ENCODE results near the gene FANK1. TPM values are rescaled to one million over a fixed set of nuclear protein-coding genes. Genes with fewer than 3 reads are reported as not detected.
"Not testable (repeated sequence)": the region's sequence is repeated elsewhere in the genome, so short reads cannot be mapped to it uniquely, and the experiment has no call there.

The FANK1 gene
- polyA plus RNA-seq, 3 donors: 0.20 TPM; not detected in 2

DNA sequence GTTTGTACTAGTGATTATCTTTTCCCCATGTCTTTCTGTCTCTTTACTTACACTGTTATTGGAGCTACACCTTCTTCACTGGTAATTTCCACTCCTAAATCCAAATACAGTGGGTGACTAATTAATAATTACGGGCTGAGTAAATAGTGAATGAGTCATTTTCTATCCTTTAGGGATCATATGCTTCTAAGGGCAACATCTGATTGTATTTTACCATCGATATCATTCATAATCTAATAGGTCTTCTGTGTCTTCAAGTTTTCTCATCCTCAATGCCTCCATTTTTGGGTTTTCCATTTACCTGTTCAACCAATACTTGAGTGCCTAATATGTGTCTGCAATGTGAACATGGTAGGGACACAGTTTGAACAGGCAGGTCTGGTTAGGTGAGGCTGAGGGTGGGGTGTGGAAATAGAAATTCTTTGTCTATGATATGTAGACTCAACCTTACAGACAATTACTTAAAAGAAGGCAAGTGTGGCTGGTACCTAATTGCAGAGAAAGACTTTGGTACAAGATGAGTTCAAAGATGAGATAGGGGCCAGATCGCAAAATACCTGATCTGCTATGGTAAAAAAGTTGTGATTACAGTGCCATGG, 9.4 kb upstream of the FANK1 start:
- Mint-ChIP-seq H3K4me1 (peaks cover 2% of the 10 kb centered on the region), H3K9me3 (no peaks in the 10 kb centered on the region), H3K36me3 (peaks cover 1 to 2% of the 10 kb centered on the region in 2 donors), H3K27me3 (ENCODE audit: low read depth in 3 of 3) (no peaks in the 10 kb centered on the region), H3K27ac (no peak overlapping the region), H3K4me3 (no peak overlapping the region)
- Histone ChIP-seq H2AFZ (ENCODE audit: insufficient read depth, low read depth, low read length, poor library complexity, severe bottlenecking) (no peak overlapping the region), H3K4me2 (replicated peaks; ENCODE audit: extremely low read depth, low read length, poor library complexity, severe bottlenecking) (no peak overlapping the region), H3K27me3 (ENCODE audit: control insufficient read depth in 2 of 2, insufficient read depth in 2 of 2, low read length in 2 of 2) (no peaks in the 10 kb centered on the region), H3K27ac (ENCODE audit: low read depth in 1 of 2, low read length in 2 of 2) (no peak overlapping the region), H3K4me1 (ENCODE audit: control insufficient read depth in 1 of 2, insufficient read depth in 2 of 2, low read length in 2 of 2) (no peaks in the 10 kb centered on the region), H3K79me2 (ENCODE audit: insufficient read depth, low read length) (no peaks in the 10 kb centered on the region), H3K36me3 (replicated peaks in 1 of 2; ENCODE audit: control insufficient read depth in 1 of 2, insufficient read depth in 2 of 2, low read length in 2 of 2) (peaks cover 0 to 13% of the 10 kb centered on the region in 2 donors), H4K20me1 (ENCODE audit: insufficient read depth, low read length) (peaks cover 5% of the 10 kb centered on the region), H3K9ac (ENCODE audit: insufficient read depth, low read length, poor library complexity, severe bottlenecking) (no peak overlapping the region), H3K9me3 (replicated peaks in 1 of 2; ENCODE audit: control insufficient read depth in 1 of 2, insufficient read depth in 1 of 2, low read length in 2 of 2) (no peaks in the 10 kb centered on the region), H3K4me3 (replicated peaks in 1 of 3; ENCODE audit: low read depth in 2 of 3, low read length in 3 of 3) (no peak overlapping the region)
- TF ChIP-seq, protein P1, sequence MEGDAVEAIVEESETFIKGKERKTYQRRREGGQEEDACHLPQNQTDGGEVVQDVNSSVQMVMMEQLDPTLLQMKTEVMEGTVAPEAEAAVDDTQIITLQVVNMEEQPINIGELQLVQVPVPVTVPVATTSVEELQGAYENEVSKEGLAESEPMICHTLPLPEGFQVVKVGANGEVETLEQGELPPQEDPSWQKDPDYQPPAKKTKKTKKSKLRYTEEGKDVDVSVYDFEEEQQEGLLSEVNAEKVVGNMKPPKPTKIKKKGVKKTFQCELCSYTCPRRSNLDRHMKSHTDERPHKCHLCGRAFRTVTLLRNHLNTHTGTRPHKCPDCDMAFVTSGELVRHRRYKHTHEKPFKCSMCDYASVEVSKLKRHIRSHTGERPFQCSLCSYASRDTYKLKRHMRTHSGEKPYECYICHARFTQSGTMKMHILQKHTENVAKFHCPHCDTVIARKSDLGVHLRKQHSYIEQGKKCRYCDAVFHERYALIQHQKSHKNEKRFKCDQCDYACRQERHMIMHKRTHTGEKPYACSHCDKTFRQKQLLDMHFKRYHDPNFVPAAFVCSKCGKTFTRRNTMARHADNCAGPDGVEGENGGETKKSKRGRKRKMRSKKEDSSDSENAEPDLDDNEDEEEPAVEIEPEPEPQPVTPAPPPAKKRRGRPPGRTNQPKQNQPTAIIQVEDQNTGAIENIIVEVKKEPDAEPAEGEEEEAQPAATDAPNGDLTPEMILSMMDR (IDR thresholded peaks at IDR 0.05): no peak
- intact Hi-C loops (cut with micrococcal nuclease): no loop called here
- no CpG with 5 or more reads among the region's 3 CpGs for WGBS (ENCODE audit: insufficient coverage)
- no peak for DNase-seq

DNA sequence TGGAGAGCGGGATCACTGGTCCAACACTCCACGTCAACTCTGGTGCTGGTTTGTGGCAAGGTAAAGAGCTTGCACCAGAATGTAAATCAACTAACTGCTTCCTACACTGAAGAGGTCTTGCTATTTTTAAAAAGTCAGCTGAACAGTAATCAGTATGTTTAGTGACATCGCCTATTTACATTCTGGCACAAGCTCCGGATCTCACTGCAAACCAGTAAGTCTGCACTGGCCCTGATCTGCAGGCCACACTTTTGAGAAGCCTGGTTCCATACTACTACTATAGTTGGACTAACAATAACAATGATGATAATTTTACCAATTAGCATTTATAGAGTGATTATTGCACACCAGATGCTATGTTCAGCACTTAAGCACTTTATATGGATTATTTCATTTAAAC, 6.9 kb upstream of the FANK1 start:
- H3K36me3 Mint-ChIP-seq; H3K9ac ChIP-seq (ENCODE audit: insufficient read depth, low read length, poor library complexity, severe bottlenecking); H3K27me3 Mint-ChIP-seq (ENCODE audit: low read depth in 3 of 3); H3K27me3 ChIP-seq (ENCODE audit: control insufficient read depth in 2 of 2, insufficient read depth in 2 of 2, low read length in 2 of 2); H3K9me3 ChIP-seq (replicated peaks in 1 of 2; ENCODE audit: control insufficient read depth in 1 of 2, insufficient read depth in 1 of 2, low read length in 2 of 2); DNase-seq; H2AFZ ChIP-seq (ENCODE audit: insufficient read depth, low read depth, low read length, poor library complexity, severe bottlenecking); H3K36me3 ChIP-seq (replicated peaks in 1 of 2; ENCODE audit: control insufficient read depth in 1 of 2, insufficient read depth in 2 of 2, low read length in 2 of 2); H3K4me1 Mint-ChIP-seq; H4K20me1 ChIP-seq (ENCODE audit: insufficient read depth, low read length); H3K27ac ChIP-seq (ENCODE audit: low read depth in 1 of 2, low read length in 2 of 2); H3K4me3 ChIP-seq (replicated peaks in 1 of 3; ENCODE audit: low read depth in 2 of 3, low read length in 3 of 3); H3K9me3 Mint-ChIP-seq; H3K4me1 ChIP-seq (ENCODE audit: control insufficient read depth in 1 of 2, insufficient read depth in 2 of 2, low read length in 2 of 2); H3K4me2 ChIP-seq (replicated peaks; ENCODE audit: extremely low read depth, low read length, poor library complexity, severe bottlenecking); H3K4me3 Mint-ChIP-seq; H3K27ac Mint-ChIP-seq; intact Hi-C loops (cut with micrococcal nuclease); H3K79me2 ChIP-seq (ENCODE audit: insufficient read depth, low read length): not testable (repeated sequence)
- no CpG with 5 or more reads among the region's 4 CpGs for WGBS (ENCODE audit: insufficient coverage)

DNA sequence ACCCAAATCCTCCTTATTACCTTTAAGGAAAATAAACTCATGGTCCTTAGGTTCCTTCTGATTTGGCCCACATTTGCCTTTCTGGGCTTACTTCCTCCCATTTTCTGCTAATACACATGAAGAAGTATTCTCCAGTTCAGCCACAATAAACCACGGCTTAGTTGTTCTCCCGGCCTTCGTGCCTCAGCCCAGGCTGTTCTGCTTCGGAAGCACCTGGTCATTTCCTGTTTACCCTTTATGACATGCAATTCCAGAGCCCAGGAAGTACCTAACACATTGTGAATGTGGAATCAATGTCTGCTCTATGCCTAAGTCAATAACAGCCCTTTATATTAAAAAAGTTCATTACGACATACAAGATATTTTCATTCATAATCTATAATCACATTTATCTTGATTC, 4.0 kb upstream of the FANK1 start:
- not testable (repeated sequence) for H3K36me3 Mint-ChIP-seq; H3K9me3 Mint-ChIP-seq; H2AFZ ChIP-seq (ENCODE audit: insufficient read depth, low read depth, low read length, poor library complexity, severe bottlenecking); H3K27ac ChIP-seq (ENCODE audit: low read depth in 1 of 2, low read length in 2 of 2); H4K20me1 ChIP-seq (ENCODE audit: insufficient read depth, low read length); H3K4me2 ChIP-seq (replicated peaks; ENCODE audit: extremely low read depth, low read length, poor library complexity, severe bottlenecking); H3K79me2 ChIP-seq (ENCODE audit: insufficient read depth, low read length); H3K27me3 ChIP-seq (ENCODE audit: control insufficient read depth in 2 of 2, insufficient read depth in 2 of 2, low read length in 2 of 2); H3K36me3 ChIP-seq (replicated peaks in 1 of 2; ENCODE audit: control insufficient read depth in 1 of 2, insufficient read depth in 2 of 2, low read length in 2 of 2); H3K9me3 ChIP-seq (replicated peaks in 1 of 2; ENCODE audit: control insufficient read depth in 1 of 2, insufficient read depth in 1 of 2, low read length in 2 of 2); H3K9ac ChIP-seq (ENCODE audit: insufficient read depth, low read length, poor library complexity, severe bottlenecking); H3K27me3 Mint-ChIP-seq (ENCODE audit: low read depth in 3 of 3); H3K4me3 ChIP-seq (replicated peaks in 1 of 3; ENCODE audit: low read depth in 2 of 3, low read length in 3 of 3); DNase-seq; H3K27ac Mint-ChIP-seq; H3K4me3 Mint-ChIP-seq
- intact Hi-C loops (cut with micrococcal nuclease): loop anchor here in 1 of 2 donors (10.0 kb wide), 1 partner anchor 152 kb away; no protein-coding TSS in a partner anchor
- peaks cover 4 to 14% of the 10 kb centered on the region in 2 donors for H3K4me1 ChIP-seq (ENCODE audit: control insufficient read depth in 1 of 2, insufficient read depth in 2 of 2, low read length in 2 of 2)
- 56% methylated on average over 4 of the region's 5 CpGs for WGBS (ENCODE audit: insufficient coverage)
- peaks cover 19% of the 10 kb centered on the region for H3K4me1 Mint-ChIP-seq

DNA sequence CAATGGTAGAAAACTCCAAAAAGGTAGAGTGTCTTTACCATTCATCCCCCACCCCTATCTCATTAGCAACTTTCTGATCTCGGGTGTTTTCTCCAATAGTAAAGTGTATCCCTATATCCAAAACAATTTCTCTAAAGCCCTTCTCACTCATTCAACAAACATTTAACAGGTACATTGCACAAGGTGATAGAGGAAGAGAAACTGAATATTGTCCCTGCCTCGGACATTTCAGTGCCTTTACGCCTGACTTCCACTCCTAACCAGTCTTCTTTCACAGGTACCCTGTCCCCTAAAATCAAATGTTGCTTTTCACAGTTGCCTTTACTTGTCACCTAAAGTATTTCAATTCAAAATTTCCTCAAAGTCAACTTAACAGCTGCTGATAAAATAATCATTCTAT, 2.2 kb upstream of the FANK1 start:
- not testable (repeated sequence) for H3K27me3 Mint-ChIP-seq (ENCODE audit: low read depth in 3 of 3); H3K4me3 ChIP-seq (replicated peaks in 1 of 3; ENCODE audit: low read depth in 2 of 3, low read length in 3 of 3); H4K20me1 ChIP-seq (ENCODE audit: insufficient read depth, low read length); H2AFZ ChIP-seq (ENCODE audit: insufficient read depth, low read depth, low read length, poor library complexity, severe bottlenecking); H3K4me2 ChIP-seq (replicated peaks; ENCODE audit: extremely low read depth, low read length, poor library complexity, severe bottlenecking); H3K36me3 Mint-ChIP-seq; H3K27ac ChIP-seq (ENCODE audit: low read depth in 1 of 2, low read length in 2 of 2); DNase-seq; H3K36me3 ChIP-seq (replicated peaks in 1 of 2; ENCODE audit: control insufficient read depth in 1 of 2, insufficient read depth in 2 of 2, low read length in 2 of 2); H3K27me3 ChIP-seq (ENCODE audit: control insufficient read depth in 2 of 2, insufficient read depth in 2 of 2, low read length in 2 of 2); H3K9me3 ChIP-seq (replicated peaks in 1 of 2; ENCODE audit: control insufficient read depth in 1 of 2, insufficient read depth in 1 of 2, low read length in 2 of 2); H3K9me3 Mint-ChIP-seq; H3K4me3 Mint-ChIP-seq; H3K9ac ChIP-seq (ENCODE audit: insufficient read depth, low read length, poor library complexity, severe bottlenecking); H3K79me2 ChIP-seq (ENCODE audit: insufficient read depth, low read length); H3K27ac Mint-ChIP-seq
- H3K4me1 ChIP-seq (ENCODE audit: control insufficient read depth in 1 of 2, insufficient read depth in 2 of 2, low read length in 2 of 2): peaks cover 4 to 14% of the 10 kb centered on the region in 2 donors
- intact Hi-C loops (cut with micrococcal nuclease): loop anchor here in 1 of 2 donors (10.0 kb wide), 1 partner anchor 151 kb away; no protein-coding TSS in a partner anchor
- WGBS (ENCODE audit: insufficient coverage): no CpG with 5 or more reads among the region's 3 CpGs
- peaks cover 21% of the 10 kb centered on the region for H3K4me1 Mint-ChIP-seq

All from CD14-positive monocyte (primary cell).